ENCODE results near the gene PTTG2.
A peak's percentile ranks its signal among the peaks of the same experiment; 100 is the strongest.
"Not testable (repeated sequence)": the region's sequence is repeated elsewhere in the genome, so short reads cannot be mapped to it uniquely, and the experiment has no call there.

PTTG2 gene

DNA sequence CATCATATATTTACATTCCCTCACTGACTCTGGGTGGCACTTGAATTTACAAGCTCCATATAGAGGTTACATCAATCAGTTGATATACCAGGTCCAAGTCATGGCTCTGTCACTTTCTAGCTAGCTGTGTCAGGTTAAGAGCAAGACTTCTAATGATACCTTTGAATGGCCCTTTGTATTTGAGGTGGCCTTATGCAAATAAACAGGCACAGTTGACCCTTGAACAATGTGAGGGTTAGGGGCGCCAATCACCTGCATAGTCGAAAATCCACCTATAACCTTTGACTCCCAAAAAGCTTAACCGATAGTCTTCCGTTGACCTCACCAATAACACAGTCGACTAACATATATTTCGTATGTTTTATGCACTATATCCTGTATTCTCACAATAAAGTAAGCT, 1.3 kb upstream of the PTTG2 start:
- DNase-seq, result no peak

DNA sequence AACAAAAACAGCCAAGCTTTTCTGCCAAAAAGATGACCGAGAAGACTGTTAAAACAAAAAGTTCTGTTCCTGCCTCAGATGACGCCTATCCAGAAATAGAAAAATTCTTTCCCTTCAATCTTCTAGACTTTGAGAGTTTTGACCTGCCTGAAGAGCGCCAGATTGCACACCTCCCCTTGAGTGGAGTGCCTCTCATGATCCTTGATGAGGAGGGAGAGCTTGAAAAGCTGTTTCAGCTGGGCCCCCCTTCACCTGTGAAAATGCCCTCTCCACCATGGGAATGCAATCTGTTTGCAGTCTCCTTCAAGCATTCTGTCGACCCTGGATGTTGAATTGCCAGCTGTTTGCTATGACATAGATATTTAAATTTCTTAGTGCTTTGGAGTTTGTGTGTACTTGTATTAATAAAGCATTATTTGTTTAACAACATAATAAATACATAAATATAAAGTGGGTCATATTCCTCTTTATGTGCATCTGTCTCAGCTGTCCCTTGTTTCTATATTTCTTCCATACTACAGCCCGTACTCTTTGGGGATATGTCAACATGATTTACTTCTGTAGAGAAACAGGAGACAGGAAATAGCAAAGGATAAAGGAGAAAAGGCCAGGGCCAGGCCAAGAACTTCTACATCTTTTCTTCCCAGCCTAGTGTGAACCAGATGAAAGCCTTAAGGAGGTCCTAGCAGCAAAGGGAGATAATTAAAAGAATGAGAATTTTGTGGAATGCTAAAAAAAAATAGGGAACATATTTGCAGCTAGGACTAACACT, 667 bp downstream of the PTTG2 start:
- no peak for DNase-seq

DNA sequence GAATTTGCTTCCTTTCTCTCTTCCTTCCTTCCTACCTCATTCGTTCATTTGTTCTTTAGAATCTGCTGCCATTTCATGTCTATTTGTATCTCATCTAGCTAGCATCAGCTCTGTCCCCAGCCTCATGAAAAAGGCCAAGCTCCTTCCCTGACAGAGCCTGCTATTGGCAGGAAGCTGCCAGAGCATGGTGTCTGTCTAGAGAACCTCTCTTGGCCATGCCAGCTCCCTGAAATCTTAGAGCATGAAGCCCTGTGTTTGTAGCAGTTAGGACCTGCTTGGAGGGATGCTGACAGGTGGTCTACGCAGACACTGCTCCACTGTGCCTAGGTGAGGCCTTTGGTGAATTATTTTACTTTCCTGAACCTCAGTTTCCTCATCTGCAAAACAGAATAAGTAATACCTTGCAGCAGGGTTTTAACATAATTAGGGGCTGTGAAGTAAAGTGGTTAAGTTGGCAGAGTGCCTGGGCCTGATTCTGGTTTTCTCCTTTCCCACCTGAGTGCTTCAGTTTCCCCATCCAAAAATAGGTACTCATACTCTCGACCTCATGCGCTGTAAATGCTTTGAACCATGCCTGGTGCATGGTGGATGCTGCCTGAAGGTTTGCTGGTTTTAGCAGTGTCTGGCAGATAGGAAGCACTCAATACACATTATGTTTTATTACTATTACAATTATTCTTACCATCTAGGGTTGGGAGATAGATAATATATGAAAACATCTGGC, 4.7 kb downstream of the PTTG2 start:
- DNase-seq, result no peak

GRCh38 chr4:37966044-37966443, 5.8 kb downstream of the PTTG2 start:
- no peak for DNase-seq

DNA sequence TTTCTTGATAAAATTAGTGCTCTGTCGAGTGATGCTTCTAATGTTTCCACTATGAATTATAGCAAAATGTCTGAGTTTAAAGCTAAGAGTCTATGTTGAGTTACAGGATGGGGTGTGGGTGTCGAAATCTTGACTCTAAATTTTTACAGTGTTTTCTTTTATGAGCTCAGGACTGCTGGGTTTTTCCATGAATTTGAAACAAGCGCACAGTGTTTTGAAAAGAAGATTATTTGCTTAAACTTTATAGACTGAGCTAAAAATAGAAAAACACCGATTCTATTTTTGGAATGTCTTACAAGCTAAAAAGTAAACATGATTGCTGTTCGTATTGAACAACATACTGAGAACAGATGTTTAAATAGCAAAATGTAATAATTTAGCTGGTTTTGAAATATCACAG, 7.5 kb downstream of the PTTG2 start:
- DNase-seq, result no peak

- DNase-seq, result no peak
These were observed 8.5 kb downstream of the PTTG2 start for GRCh38 chr4:37968747-37969146.

DNA sequence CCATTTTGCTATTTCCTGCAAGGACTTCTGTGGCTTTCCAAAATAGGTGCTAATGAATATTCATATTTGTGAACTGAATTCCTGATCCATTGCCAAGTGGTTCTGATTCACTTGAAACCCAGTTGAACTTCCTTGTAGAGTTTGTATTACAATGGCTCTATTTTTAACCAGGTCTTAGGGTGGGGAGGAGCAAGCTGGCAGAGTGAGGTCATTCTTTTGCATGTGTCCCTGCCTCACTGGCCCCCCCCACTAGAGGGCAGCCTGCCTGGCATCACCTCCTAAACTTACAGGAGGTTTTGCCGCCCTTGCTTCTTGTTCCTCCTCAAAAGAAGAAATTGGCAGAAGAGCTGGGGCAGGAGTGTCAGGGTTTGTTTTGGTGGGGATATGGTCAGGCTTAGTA, 10.5 kb downstream of the PTTG2 start:
- peak in 4 of 5 donors; percentile 24 to 57 (median 40) for DNase-seq

DNA sequence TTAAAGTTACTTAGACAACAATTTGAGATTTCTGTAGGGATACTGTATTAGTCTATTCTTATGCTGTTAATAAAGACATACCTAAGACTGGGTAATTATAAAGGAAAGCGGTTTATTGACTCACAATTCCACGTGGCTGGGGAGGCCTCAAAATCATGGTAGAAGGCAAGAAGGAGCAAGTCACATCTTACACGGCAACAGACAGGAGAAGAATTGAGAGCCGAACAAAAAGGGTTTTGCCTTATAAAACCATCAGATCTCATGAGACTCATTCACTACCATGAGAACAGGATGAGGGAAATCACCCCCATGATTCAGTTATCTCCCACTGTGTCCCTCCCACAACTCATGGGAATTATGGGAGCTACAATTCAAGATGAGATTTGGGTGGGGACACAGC, 11.0 kb downstream of the PTTG2 start:
- no peak for DNase-seq

DNA sequence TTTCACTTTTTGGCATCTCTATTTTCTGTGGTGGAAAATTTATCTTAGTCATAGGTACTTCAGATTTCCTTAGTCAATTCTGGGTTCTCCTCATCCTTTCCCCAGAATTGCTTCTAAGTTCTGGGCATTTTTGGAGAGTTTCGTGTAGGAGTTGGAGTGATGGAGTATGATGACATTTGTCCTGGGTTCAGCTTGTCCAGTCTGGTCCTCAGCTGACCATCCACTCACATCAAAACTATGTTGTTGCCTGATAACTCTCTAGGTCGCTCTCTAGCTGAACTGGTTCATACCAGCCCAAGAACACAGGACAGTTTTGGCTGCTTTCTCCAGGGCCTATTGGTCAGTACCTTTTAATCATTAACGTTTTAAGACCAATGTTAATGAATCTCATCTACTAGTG, 13.2 kb downstream of the PTTG2 start:
- DNase-seq, result no peak

DNA sequence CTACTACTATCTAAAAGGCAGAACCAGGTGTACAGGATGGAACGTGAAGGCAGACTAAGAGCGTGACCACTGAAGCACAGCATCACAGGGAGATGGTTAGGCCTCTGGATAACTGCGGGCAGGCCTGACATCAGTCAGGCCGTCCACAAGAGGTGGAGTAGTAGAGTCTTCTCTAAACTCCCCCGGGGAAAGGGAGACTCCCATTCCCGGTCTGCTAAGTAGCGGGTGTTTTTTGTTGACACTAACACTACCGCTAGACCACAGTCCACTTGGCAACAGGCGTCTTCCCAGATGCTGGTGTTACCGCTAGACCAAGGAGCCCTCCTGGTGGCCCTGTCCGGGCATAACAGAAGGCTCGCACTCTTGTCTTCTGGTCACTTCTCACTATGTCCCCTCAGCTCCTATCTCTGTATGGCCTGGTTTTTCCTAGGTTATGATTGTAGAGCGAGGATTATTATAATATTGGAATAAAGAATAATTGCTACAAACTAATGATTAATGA, 15.2 kb downstream of the PTTG2 start:
- DNase-seq, result not testable (repeated sequence)

DNA sequence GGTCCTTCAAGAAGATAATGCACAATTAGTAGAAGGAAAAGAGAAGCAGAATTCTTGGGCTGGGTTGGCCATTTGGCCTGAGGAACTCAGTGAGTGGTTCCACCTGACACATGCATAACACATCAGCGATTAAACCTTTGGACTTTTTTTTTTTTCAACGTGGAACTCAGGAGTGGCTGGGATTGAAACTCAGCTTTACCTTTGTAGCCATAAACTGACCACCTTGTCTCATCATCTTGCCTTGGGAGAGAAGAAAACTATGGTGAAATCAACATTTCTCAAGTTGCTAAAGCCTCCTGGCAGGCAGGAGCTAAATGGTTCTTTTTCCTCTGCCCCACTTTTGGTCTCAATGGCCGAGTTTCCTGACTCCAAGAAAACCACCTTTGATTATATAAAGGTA, 16.3 kb downstream of the PTTG2 start:
- DNase-seq, result no peak

DNA sequence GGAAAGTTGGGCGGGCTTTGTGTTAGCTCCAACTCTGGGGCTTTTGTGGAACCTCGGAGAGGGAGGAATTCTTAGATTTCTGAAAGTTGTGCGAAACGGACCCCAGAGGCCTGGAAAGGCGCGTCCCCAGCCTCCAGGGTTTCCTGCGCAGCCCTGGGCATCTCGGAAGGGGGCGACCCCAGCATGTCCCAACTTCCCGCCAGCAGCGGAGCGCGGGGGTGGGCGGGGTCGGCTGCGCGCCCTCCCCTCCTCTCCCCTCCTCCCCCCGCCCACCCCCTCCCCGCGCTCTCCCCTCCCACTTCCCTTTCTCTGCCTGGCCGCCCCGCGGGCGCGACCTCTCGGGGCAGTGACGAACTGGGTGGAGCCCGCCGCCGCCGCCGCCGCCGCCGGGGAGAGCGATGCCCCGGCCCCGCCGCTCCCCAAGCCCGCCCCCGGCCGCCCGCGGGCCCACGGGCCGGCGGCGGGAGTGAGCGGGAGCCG, 16.8 kb downstream of the PTTG2 start:
- DNase-seq, result peak; percentile 69 to 77 (median 74)

DNA sequence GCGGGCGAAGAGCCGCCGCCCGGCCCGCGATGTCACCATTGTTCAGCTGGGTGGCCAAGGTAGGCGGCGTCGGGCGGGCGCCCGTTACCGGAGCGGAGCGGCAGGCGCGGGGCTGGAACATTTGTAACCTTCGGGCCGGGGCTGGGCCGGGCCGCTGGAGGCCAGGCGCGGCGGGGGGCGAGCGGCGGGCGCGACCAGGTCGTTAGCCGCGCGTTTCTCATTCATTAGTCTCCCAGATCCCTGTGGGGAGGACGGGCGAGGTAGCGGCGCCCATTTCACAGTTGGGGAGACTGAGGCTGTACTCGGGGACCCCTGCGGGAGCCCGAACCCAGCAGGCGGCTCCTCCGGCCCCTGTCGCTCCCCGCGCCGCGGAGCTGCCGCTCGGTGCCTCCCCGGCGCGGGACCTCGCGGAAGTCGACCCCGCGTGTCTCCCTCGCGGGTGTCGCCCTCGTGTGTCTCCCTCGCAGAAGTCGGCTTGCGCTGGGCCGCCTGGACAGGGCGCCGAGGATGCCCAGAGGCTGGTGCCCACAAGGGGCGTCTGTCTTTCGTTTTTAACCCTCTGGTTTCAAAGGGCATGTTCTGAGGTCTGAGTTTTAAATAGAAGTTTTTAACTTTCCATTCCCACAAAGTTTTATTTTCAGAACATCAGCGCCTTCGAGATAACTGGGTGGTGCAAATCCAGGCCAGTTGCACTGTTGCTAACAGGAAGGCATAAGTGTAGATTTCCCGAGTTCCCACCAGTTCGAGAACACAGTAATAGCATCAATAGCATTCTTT, 17.5 kb downstream of the PTTG2 start:
- peak; percentile 57 to 84 (median 70) for DNase-seq

DNA sequence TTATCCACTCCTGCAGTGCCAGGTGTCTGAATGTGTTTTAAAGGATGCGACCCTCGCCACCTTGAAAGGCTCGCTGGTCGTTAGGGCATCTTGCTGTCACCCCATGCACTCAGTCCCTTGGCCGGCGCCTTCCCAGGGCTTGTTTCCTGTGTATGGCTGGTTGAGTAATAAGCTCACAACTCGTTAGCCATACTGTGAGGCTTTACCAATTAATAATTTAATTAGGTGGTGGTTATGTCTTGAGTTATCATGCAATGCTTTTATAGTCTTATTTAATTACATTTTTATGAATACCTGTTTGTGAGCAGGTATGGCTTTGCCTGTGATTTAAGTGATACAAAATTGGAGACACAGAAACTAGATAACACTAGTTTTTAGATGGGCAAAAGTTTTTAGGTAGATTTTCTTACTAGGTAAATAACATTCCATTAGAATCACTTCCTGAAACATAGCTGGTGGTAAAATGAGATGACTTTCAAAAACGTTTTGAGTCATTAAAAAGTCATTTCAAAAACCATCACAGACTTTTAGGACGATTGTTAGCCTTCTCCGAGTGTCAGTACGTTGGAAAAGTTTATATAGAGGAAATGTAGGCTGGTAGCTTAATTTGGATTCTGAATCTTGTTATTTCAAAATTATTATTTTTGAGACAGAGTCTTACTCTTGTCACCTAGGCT, 18.2 kb downstream of the PTTG2 start:
- peak in 3 of 5 donors; percentile 4 to 22 (median 16) for DNase-seq

DNA sequence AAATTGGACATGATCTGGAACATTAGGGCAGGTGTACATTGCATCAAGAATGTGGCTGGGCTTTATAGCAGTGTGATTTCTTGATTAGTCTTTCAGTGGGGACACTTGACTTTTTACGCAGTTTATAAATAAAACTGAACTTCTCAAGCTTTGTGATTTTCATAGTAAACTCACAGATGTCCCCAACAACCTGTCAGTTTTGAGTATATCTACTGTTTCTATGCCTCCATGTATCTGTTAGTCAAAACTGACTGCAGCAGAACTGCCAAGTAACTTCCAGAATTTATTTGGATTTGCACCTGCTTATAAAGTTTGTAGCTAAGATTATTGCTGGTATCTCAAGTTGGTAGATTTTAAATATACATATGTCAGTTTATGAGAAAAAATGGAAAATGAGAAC, 20.0 kb downstream of the PTTG2 start:
- DNase-seq, result no peak

GRCh38 chr4:37981425-37981824, 21.2 kb downstream of the PTTG2 start:
- DNase-seq, result no peak

- DNase-seq, result no peak
These were observed 21.9 kb downstream of the PTTG2 start for GRCh38 chr4:37981844-37982720.

DNA sequence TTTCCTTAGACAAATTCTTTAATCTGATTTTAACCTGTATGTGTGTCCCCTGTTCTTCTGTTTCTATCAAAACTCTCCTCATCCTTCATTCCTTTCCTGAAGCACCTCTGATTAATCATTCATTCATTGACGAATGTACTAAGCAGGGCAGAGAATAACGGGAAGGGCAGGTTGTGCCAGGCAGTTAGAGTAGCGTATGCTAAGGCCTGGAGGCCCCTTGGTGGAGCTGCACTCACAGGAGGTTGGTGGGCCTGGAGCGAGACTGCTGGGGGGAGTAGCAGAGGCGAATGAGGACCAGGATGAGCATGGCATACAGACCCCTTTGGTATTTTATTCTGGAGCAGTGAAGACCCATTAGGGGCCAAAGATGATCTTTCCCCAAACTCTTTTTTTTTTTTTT, 22.5 kb downstream of the PTTG2 start:
- no peak for DNase-seq

- DNase-seq, result no peak
These were observed 23.8 kb downstream of the PTTG2 start for GRCh38 chr4:37983951-37984350.

- no peak for DNase-seq
These were observed 25.6 kb downstream of the PTTG2 start for GRCh38 chr4:37985730-37986275.

- no peak for DNase-seq
These were observed 28.5 kb downstream of the PTTG2 start for GRCh38 chr4:37988670-37989069.

Measured in T-helper 1 cell (primary cell).